KBM-7 (cell line): ENCODE results near the gene GALNT6.
"Not testable (repeated sequence)": the region's sequence is repeated elsewhere in the genome, so short reads cannot be mapped to it uniquely, and the experiment has no call there.

Source experiments
- DNase-seq: peaks from one replicate; pipeline ENCODE4 v3.0.0-alpha.2; 2015
- in situ Hi-C: fragments of 300-500 bp; cut with MboI; formaldehyde crosslinking; loops from 2 replicates; pipeline ENCODE4 v1.14.3; 2020; ENCODE audit warnings: low sequenced_read_pairs, low pct_unique_long_range_greater_than_20kb, mixed read lengths

Gene GALNT6

DNA sequence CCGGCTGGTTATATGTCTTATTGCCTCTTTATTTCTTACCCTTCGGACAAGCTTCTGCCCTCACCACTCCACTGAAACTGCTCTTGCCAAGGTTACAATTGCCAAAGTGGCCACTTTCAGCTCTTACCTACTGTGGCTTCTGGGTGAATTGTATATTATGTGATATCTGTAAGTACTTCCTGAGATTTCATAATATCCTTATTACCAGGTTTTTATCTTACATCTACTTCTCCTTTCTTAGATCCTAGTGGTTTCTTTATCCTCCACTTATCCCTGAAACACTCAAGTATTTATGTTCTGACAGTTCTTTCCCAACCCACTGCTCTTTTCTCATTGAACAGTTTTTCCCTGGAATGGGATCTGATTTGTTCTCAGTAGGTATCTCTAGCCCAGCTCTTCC, 55.3 kb downstream of the GALNT6 start:
- DNase-seq = peak; percentile 66
- in situ Hi-C loops = no loop called here

DNA sequence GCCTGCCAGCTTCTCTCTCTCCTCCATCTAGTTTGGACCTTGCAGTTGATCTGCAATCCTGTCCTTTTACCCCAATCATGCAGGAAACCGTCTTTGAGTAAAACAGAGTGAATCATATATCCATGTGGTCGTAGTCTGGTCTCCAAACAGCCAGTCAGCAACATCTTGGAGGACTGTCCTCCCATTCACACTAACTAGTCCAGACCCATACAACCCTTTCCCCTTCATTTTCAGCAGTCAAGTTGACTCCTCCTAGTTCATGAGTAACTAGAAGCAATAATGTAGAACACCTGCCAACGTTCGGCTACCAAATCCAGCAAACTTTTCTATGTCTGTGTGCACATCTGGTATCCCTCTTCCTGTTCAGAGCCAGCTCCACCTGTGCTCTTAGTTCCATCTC, 56.4 kb downstream of the GALNT6 start:
- in situ Hi-C loops = no loop called here
- DNase-seq = no peak

DNA sequence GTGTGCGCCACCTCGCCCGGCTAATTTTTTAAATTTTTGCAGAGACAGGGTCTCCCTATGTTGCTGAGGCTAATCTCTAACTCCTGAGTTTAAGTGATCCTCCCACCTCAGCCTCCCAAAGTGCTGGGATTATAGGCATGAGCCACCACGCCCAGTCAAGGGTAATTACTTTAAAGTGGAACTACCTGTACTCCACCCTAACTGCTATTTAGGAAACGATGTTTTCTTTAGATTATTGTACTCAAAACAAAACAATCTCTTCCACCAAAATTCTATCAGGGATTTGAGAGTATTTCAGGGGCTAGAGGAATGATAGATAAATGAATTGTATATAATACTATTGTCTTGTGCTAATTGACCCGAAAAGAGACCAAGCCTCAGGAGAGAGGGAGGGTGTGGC, 57.7 kb downstream of the GALNT6 start:
- in situ Hi-C loops = no loop called here

DNA sequence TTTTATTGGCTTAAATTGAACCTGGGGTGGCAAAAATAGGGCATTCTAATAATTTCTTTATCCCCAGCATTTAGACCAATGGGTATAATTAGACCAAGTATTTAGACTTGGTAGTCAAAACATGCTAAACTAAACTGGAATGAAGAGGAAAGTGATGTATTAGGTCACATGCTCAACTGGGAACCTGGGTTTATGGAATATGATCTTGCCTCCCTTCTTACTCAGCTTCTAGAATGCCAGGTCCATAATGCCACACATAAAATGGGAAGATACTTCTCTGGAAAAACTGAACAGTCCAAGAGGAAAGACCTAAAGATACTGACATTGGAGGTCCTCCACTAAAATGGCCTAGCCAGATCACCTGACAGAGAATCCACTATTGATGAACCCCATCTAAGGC, 61.0 kb downstream of the GALNT6 start:
- in situ Hi-C loops = no loop called here
- no peak for DNase-seq

More for the DNA sequence above, 57.7 kb downstream of the GALNT6 start:
- DNase-seq = no peak

DNA sequence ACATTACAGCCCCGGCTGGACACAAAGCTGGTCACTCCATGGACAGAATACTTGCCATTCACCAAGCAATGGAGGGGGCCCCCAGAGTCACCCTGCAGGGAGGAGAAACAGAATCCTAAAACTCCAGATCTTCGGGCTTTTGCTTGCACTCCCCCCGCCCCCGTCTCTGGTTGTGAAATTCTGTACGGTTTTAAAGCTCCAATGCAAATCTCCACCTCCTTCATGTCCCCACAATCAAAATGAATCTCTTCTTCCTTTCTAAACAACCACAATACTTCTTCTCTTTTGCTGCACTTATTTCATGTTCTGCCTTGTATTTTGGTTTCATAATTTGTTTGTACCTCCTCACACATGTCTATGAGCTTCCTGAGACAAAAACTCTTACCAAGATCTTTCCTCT, 61.5 kb downstream of the GALNT6 start:
- in situ Hi-C loops = no loop called here
- no peak for DNase-seq

DNA sequence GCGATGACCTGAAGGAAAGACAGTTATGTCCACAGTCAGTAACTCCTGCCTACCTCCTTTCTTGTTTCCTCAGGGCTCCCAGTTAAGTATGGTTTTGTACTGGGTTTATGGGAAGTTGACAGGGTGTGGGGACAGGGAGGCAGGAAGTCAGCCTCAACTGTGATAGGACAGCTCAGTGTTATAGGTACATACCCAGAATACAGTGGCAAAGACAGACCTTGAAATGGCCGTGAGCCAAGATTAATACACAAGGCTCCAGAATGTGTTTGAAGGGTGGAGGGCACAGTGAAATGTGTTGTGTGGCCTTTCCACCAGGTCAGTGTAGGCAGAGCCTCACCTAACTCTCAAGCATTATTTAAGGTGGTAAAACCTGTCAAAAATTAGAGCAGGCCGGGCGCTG, 62.6 kb downstream of the GALNT6 start:
- in situ Hi-C loops = no loop called here

DNA sequence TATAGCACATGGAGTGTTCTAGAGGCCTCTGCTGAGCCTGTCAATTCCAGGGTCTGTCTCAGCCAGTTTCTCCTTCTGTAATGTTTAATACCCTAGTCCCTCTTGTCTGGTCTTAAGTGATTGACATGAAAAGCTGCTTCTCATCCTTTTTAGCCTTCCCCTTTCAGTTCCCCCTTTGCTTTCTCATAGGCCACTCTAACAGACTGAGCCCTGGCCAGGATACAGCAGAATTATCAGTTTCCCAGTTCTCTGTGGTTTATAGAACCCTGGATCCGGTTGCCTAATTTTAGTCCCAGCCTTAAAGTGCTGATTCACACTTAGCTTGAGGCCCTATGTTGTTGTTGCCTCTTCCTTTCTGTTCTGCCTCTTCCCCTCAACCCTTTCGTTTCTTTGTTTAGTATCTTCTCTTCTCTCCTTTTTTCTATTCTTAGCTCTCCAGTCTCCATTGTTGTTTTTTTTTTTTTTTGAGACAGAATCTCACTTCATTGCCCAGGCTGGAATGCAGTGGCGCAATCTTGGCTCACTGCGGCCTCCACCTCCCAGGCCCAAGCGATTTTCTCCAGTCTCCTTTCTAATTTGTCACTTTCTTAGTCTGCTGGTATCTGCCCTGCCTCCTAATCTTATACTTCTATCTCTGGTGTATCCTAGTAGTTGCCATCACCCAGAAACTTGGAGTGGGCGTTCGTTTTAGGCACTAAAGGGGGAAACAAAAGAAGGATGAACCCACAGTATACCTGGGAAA, 64.3 kb downstream of the GALNT6 start:
- peak; percentile 98 for DNase-seq
- in situ Hi-C loops = no loop called here

More for the DNA sequence above, 62.6 kb downstream of the GALNT6 start:
- no peak for DNase-seq

DNA sequence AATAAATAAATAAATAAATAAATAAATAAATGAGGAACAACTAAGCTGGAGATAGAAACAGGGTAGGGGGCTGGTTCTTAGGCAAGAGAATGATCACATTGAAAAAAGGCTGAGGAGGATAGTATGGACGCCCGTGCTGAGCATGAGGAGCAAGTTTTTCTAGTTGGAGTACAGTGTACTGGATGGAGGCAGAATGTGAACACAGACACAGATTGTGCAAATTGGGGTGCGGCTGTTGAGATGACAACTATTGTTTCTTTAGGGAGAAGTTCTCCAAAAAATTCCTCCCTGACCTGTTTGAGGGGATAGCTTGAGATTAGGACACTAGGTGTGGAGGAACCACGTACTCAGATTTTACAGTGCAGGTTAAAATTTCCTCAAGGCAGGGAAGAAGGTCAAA, 66.3 kb downstream of the GALNT6 start:
- in situ Hi-C loops = no loop called here
- no peak for DNase-seq

DNA sequence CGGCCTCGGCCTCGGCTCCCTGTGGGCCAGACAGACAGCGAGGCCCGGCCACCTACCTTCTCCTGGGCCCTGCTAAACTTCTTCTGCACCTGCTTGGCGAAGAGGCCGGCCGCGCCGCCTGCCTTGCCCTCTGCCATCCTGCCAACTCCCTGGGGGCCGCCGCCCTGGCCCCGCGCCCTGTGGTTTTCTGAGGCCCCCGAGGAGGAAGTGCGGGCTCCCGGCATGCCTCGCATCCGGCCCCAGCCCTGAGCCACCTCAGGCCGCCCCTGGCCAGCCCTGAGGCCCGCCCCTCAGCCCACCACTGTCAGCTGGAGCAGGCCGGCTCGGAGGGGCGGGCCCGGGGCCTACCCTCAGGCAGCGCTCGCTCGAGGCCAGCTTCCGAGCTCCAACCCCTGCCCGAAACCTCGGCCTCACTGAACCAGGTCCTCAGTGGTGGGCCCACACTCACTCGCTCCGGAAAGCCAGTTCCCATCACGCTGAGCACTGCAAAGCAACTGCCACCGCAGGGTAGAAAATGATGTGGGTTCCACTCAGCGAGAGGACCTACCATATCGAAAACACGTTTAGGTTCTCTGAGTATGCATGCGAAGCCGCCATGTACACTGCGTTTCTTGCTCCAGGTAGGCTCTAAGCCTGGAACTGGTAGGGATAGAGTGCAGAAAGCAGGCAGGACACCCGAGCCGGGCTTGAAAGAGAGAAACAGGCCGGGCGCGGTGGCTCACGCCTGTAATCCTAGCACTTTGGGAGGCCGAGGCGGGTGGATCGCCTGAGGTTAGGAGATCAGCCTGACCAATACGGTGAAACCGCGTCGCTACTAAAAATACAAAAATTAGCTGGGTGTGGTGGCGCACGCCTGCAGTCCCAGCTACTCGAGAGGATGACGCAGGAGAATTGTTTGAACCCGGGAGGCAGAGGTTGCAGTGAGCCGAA, 67.0 kb downstream of the GALNT6 start, which contains the start of gene BIN2:
Gene BIN2 (minus strand): TSS at position 209 of the 930 bp plus-strand sequence. CDS start 72 bp downstream, at position 137.
- DNase-seq = peak; percentile 85
- in situ Hi-C loops = no loop called here

DNA sequence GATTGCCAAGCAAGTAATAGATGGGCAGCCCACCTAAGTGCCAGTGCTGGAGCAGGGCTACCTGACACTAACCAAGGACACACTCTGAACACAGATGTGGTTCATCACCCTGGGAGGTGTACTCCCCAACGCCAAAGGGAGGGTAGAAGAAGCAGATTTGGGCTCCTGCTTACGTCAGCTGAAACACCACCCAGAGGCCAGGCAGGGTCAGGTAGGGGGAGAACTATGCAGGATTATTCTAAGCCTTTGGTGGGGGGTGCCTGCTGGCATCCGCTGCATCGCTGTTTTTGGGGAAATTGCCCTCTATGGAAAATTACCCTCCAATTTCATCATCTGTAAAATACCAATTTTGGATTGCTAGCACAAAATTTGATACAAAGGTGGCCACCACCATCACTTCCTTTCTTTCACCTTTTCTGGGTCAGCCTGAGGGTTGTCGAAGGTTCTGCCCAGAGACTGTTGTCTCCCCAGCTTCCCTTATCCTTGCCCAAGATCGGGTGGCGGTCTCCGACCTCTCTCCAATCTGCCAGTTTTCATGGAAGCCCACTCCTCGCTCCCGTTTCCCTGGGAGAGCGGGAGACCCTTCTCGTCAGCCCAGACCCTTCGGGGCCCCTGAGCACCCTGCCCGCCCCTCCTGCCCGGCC, 67.8 kb downstream of the GALNT6 start:
- in situ Hi-C loops = no loop called here
- no peak for DNase-seq

DNA sequence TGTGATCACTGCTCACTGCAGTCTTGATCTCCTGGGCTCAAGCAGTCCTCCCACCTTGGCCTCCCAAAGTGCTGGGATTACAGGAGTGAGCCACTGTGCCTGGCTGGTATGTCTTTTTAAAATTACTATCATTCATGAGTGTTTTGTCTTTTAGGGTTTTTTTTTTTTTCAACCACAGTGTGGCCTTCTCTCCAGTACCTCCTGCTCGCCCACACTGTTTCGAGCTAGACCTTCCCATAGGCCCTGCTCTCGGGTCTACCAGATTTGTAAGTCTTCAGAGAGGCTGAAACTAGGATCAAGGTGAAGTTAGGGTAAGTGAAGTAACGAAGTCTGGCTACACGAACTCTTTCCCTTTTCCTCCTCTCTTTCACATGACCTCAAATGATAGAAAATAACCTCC, 68.8 kb downstream of the GALNT6 start:
- in situ Hi-C loops = no loop called here

DNA sequence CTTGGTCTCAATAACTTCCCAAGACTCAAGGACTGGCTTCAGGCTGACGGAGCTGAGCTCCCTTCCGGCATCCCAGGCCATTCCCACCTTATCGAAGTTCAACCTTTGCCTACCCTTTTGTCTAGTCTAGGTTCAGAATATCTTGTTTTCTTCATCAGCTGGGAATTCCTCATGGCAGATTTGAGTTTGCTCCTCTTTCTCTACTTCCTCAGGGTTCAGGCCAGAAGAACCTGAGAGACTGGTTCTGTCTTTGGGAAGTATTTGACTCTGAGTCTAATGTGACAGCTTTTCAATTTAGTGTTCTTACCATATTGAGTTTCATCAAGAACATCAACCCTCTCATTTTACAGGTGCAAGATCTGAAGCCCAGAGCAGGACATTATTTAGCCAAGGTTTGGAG, 69.3 kb downstream of the GALNT6 start:
- in situ Hi-C loops = no loop called here
- no peak for DNase-seq

More for the DNA sequence above, 68.8 kb downstream of the GALNT6 start:
- DNase-seq = no peak

DNA sequence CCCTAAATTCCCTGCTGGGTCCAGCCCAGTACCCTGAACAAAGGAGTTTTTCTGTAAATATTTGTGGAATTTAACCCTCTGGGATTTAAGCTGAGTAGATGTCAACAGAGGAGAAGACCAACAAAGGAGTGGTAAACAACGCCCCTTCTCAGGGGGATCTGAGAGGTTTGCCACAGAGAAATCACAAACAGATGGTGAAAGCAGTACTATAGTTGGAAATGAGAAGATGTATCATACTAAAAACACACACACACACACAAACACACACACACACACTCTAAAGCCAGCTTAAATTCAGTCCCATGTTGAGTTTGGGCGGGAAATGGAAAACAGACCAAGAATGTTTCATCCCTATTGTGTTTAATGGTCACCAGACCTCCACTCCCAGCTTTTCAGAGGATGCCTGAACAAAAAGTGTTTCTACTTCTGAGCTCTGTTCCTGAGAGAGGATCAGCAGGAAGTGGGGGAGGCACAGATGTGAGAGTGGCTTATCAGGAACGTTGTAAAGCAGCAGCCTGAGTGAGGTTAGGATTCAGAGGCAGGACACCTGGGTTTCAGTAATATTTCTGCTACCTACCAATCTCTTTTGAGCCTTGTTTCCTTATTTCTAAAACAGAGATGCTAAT, 70.4 kb downstream of the GALNT6 start:
- in situ Hi-C loops = no loop called here
- peak; percentile 71 for DNase-seq

DNA sequence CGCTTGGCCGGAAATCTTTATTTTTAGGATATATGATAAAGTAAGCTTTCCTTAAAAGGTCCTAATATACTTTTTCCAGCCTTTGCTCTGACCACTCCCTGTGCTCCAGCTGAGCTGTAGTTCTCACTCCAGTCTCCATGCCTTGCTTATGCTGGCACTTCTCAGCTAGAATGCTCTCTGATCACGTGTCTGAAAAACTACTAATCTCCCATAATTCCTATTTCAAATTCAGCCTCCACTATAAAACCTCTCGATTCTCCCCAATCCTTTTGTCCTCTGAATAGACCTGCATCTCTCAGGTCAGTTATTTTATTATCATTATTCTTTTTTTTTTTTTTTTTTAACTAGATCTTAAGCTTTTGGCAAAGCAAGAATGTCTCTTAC, 70.9 kb downstream of the GALNT6 start:
- DNase-seq = no peak
- in situ Hi-C loops = no loop called here

DNA sequence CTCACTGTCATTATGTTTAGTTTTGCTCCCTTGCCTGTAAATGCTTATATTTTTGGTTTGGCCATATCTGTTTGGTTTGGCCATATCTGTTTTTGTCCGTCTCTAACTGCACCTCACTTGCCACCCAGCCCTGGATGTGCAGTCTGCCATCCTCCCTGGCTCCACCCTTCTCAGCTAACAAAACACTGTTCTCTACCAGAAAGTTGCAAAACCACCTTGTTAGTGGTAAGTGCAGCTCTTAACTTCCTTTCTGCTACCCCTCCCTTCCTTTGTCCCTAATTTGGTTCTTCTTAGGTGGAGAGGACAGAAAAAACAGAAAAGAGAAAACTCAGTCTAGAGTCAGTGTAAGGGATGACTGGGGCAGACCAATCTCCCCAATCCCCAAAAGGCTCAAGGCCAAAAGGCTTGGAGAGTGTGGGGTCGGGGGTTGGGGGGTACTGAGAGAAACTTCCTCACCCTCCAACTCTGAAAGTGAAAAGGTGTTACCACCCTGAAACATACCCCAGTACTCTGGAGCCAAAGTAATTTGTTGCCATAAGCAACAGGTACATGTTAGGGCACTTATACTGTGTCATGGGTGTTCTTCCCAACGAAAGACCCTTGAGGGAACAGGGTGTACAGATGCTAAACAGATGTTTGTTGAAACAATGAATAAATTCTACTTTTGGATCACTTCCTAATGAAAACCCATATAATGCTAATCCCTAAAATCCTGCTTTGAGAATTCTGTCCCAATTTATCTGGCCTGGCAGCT, 72.2 kb downstream of the GALNT6 start:
- DNase-seq = peak; percentile 82
- in situ Hi-C loops = no loop called here

DNA sequence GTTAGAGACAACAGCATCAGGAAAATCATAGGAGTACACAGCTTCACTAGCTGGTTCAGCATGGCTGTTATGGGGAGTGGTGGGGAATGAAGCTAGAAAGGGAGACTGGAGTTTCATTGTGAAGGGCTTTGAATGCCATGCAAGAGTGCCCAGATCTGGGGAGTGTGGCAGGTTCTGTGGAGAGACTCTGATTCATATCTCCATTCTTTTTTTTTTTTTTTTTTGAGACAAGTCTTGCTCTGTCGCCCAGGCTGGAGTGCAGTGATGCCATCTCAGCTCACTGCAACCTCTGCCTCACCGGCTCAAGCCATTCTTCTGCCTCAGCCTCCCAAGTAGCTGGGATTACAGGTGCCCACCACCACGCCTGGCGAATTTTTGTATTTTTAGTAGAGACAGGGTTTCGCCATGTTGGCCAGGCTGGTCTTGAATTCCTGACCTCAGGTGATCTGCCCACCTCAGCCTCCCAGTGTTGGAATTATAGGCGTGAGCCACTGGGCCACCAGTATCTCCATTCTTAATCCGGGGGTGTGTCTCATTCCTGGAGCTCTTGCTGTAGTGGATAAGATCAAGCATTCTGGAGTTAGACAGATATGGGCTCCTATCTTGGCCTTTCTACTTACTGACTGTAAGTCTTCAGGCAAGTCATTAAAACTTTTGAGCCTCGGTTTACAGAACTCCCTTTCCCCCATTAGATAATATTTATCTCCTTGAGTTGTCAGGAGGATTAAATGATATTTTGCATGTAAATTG, 73.0 kb downstream of the GALNT6 start:
- in situ Hi-C loops, DNase-seq: not testable (repeated sequence)

DNA sequence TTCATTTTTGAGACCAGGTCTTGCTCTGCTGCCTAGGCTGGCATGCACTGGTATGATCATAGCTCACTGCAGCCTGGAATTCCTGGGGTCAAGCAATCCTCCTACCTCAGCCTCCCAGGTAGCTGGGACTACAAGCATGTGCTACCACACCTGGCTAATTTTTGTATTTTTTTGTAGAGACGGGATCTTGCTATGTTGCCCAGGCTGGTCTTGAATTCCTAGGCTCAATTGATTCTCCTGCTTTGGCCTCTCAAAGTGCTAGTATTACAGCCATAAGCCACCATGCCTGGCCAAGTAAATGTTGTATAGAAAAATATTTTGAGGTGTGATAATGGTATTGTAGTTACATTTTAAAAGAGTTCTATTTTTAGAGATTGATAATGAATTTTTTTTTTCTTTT, 79.8 kb downstream of the GALNT6 start:
- no peak for DNase-seq
- in situ Hi-C loops = no loop called here
